GM12892 (cell line): ENCODE results near the gene ST6GALNAC6.
"Not testable (repeated sequence)": the region's sequence is repeated elsewhere in the genome, so short reads cannot be mapped to it uniquely, and the experiment has no call there.

ENCODE experiments used
- DNase-seq: peaks from one replicate; pipeline ENCODE4 v3.0.0; 2011; ENCODE audit not compliant: insufficient read length
- FAIRE-seq: peaks from 2 replicates; lab custom pipeline; 2011; peaks lifted over from hg19 to GRCh38; lab: Jason Lieb, UNC
- POLR2A ChIP-seq: IDR thresholded peaks from 2 replicates; pipeline ENCODE4 v1.6.1; 2011; ENCODE audit warnings: low read depth, low read length, control low read depth
- POLR2AphosphoS5 ChIP-seq: IDR thresholded peaks from 2 replicates; pipeline ENCODE4 v1.6.1; 2011; ENCODE audit warnings: low read depth, low read length, control low read depth
- TAF1 ChIP-seq: IDR thresholded peaks from 2 replicates; pipeline ENCODE4 v1.6.1; 2011; ENCODE audit warnings: low read depth, mild to moderate bottlenecking, control low read depth, low read length, borderline replicate concordance

ST6GALNAC6 gene

GRCh38 chr9:127896395-127897192 is 2.8 kb downstream of the ST6GALNAC6 start:
- no peak for TF ChIP-seq POLR2AphosphoS5
- TF ChIP-seq POLR2A, result no peak
- no peak for TF ChIP-seq TAF1
- DNase-seq, result no peak
- no peak for FAIRE-seq

GRCh38 chr9:127895811-127896210 is 3.6 kb downstream of the ST6GALNAC6 start:
- TF ChIP-seq POLR2A (no peak), TAF1 (no peak), POLR2AphosphoS5 (no peak)
- DNase-seq (no peak), FAIRE-seq (no peak)

- FAIRE-seq (no peak), DNase-seq (no peak)
- no peak for TF ChIP-seq POLR2AphosphoS5
- no peak for TF ChIP-seq TAF1
- TF ChIP-seq POLR2A, result no peak
Observed at GRCh38 chr9:127893392-127893791, 6.0 kb downstream of the ST6GALNAC6 start.

GRCh38 chr9:127892831-127893230 is 6.6 kb downstream of the ST6GALNAC6 start:
- no peak for FAIRE-seq
- no peak for DNase-seq
- TF ChIP-seq POLR2AphosphoS5 (no peak), POLR2A (no peak), TAF1 (no peak)

- DNase-seq (no peak), FAIRE-seq (no peak)
- TF ChIP-seq POLR2A (no peak), TAF1 (no peak), POLR2AphosphoS5 (no peak)
Observed at GRCh38 chr9:127890053-127890452, 9.3 kb downstream of the ST6GALNAC6 start.

- TF ChIP-seq POLR2AphosphoS5, result no peak
- TF ChIP-seq POLR2A, result no peak
- TF ChIP-seq TAF1, result no peak
- FAIRE-seq (no peak), DNase-seq (no peak)
Observed at GRCh38 chr9:127887792-127888191, 11.6 kb downstream of the ST6GALNAC6 start.

- FAIRE-seq (no peak), DNase-seq (no peak)
- no peak for TF ChIP-seq POLR2A
Observed at GRCh38 chr9:127886401-127886972, 12.9 kb downstream of the ST6GALNAC6 start.

GRCh38 chr9:127885508-127886281 is 13.7 kb downstream of the ST6GALNAC6 start:
- TF ChIP-seq POLR2AphosphoS5 (no peak), POLR2A (no peak; the same call in 1 of the 2 replicates), TAF1 (no peak)
- FAIRE-seq (no peak), DNase-seq (no peak)

GRCh38 chr9:127884976-127885490 is 14.4 kb downstream of the ST6GALNAC6 start:
- DNase-seq (no peak), FAIRE-seq (peak; percentile 78)
- TF ChIP-seq TAF1 (no peak), POLR2A (no peak), POLR2AphosphoS5 (no peak)

- TF ChIP-seq POLR2AphosphoS5, result no peak
- TF ChIP-seq POLR2A, result no peak
- TF ChIP-seq TAF1, result no peak
- no peak for DNase-seq
- FAIRE-seq, result peak; percentile 21
Observed at GRCh38 chr9:127884427-127884911, 14.9 kb downstream of the ST6GALNAC6 start.

- TF ChIP-seq POLR2AphosphoS5 (no peak), TAF1 (no peak), POLR2A (no peak)
- FAIRE-seq (no peak), DNase-seq (no peak)
Observed at GRCh38 chr9:127883959-127884358, 15.4 kb downstream of the ST6GALNAC6 start.

GRCh38 chr9:127881715-127882114 is 17.7 kb downstream of the ST6GALNAC6 start:
- not testable (repeated sequence) for FAIRE-seq

More at GRCh38 chr9:127881715-127882114, 17.7 kb downstream of the ST6GALNAC6 start:
- DNase-seq, result not testable (repeated sequence)
